BE2C (cell line): ENCODE measurements around the gene ME2.
"Not testable (repeated sequence)": the region's sequence is repeated elsewhere in the genome, so short reads cannot be mapped to it uniquely, and the experiment has no call there.

Source experiments
- DNase-seq: peaks from one replicate; pipeline ENCODE4 v3.0.0-alpha.2; 2020
- H3K27me3 ChIP-seq: fragments of 250-450 bp; sonication (Bioruptor Pico); 2 replicates; pipeline ENCODE4 v1.5.1; 2020; ENCODE audit warnings: mild to moderate bottlenecking
- H3K36me3 ChIP-seq: fragments of 250-450 bp; sonication (Bioruptor Pico); 2 replicates; pipeline ENCODE4 v1.5.1; 2020; ENCODE audit warnings: mild to moderate bottlenecking
- H3K4me1 ChIP-seq: fragments of 250-450 bp; sonication (Bioruptor Pico); 2 replicates; pipeline ENCODE4 v1.5.1; 2020
- H3K4me3 ChIP-seq: 2 replicates; pipeline ENCODE4 v1.5.1; 2011; ENCODE audit warnings: low read depth, low read length
- H3K9me3 ChIP-seq: fragments of 250-450 bp; sonication (Bioruptor Pico); 2 replicates; pipeline ENCODE4 v1.5.1; 2020
- TF ChIP-seq, protein P1 (sequence below): IDR thresholded peaks from 2 replicates; pipeline ENCODE4 v1.5.1; 2012; ENCODE audit warnings: mild to moderate bottlenecking, low read depth, low read length

Gene ME2

DNA sequence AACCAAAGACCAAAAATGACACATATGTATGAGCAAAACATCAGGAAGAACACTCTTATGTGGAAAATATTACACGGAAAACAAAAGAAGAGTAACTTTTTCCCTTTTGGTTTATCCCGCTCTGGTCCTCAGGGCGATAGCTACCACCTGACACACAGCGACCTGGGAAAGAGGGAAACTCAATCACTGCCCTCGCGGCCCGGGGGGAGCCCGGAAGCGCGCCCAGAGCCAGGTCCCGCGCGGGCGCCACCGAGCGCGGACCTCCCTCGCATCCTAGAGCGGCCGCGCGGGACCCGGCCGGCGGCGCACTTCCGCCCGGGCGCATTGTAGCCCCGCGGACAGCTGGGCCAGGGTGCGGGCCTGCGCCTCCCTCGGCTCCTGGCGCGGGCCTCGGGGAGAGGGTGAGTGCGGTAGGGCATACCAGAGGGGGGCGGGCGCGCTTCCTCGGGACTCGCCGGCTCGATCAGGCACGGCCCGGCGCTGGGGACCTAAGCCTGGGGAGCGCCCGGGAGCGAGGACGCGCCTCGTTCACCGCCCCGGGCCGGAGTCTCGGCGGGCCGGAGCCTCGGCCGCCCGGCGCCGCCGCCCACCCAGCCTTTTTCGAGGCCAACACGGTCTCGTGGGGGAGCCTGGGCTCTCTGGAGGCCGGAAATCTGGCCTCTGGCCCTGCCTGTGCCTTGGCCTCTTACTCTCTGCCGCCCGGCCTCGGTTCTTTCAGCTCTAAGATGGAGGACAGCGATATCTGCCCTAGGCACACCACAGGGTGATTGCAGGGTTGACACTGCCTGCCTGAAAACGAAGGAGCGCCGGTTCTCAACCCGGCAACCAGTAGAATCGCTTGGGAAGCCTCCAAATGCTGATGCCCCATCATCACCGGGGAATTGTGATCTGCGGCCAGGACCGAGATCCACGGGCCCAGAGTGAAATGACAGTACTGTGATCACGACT lies 89.1 kb downstream of the ME2 start, which contains the start of gene ELAC1:
Gene ELAC1, plus strand, starts transcription at position 327 of the 948 bp plus-strand sequence. CDS start 6,365 bp downstream, outside the sequence.
- Histone ChIP-seq H3K36me3 (no peaks in the 10 kb centered on the region), H3K4me1 (no peaks in the 10 kb centered on the region), H3K4me3 (peak within 1 kb of the TSS; percentile 79), H3K9me3 (no peaks in the 10 kb centered on the region), H3K27me3 (no peaks in the 10 kb centered on the region)
- TF ChIP-seq, protein P1, sequence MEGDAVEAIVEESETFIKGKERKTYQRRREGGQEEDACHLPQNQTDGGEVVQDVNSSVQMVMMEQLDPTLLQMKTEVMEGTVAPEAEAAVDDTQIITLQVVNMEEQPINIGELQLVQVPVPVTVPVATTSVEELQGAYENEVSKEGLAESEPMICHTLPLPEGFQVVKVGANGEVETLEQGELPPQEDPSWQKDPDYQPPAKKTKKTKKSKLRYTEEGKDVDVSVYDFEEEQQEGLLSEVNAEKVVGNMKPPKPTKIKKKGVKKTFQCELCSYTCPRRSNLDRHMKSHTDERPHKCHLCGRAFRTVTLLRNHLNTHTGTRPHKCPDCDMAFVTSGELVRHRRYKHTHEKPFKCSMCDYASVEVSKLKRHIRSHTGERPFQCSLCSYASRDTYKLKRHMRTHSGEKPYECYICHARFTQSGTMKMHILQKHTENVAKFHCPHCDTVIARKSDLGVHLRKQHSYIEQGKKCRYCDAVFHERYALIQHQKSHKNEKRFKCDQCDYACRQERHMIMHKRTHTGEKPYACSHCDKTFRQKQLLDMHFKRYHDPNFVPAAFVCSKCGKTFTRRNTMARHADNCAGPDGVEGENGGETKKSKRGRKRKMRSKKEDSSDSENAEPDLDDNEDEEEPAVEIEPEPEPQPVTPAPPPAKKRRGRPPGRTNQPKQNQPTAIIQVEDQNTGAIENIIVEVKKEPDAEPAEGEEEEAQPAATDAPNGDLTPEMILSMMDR = no peak
- peak; percentile 72 for DNase-seq

DNA sequence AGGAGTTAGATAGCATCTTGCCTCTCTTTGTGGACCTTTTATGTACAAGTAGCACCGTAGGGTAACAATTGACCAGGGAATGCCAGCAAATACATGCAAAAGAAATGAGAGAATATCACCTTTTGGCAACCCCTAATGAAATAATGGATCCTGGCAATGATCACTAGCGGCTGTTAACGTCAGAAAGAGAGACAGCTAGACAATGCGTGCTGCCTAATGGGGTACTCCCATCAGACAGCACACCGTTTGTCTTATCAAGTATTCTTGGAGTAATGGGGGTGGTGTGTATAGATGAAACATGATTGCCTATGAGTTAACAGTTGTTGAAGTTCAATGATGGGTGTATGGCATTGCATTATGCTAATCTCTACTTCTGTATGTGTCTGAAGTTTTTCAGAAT lies 90.5 kb downstream of the ME2 start:
- H3K9me3 ChIP-seq = no peaks in the 10 kb centered on the region
- TF ChIP-seq, protein P1 = no peak
- H3K4me1 ChIP-seq = no peaks in the 10 kb centered on the region
- DNase-seq = no peak
- H3K27me3 ChIP-seq = no peaks in the 10 kb centered on the region
- no peaks in the 10 kb centered on the region for H3K36me3 ChIP-seq
- peak overlapping the region; percentile 79 for H3K4me3 ChIP-seq

DNA sequence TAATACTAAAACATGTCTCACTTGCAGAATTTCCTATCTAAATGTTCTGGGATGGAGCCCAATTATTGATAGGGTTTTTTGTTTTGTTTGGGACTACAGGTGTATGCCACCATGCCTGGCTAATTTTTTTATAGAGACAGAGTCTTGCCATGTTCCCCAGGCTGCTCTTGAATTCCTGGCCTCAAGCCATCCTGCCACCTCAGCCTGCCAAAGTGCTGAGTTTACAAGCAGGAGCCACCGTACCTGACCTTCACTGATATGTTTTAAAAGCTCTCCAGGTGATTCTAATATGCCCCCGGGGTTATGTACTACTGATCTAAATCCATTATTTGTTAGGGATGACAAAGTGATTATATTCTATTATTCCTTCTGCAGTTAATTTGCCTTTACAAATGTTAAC lies 91.1 kb downstream of the ME2 start:
- no peaks in the 10 kb centered on the region for H3K27me3 ChIP-seq
- TF ChIP-seq, protein P1 = no peak
- no peak overlapping the region for H3K4me3 ChIP-seq
- no peaks in the 10 kb centered on the region for H3K9me3 ChIP-seq
- H3K36me3 ChIP-seq = no peaks in the 10 kb centered on the region
- H3K4me1 ChIP-seq = no peaks in the 10 kb centered on the region
- no peak for DNase-seq

DNA sequence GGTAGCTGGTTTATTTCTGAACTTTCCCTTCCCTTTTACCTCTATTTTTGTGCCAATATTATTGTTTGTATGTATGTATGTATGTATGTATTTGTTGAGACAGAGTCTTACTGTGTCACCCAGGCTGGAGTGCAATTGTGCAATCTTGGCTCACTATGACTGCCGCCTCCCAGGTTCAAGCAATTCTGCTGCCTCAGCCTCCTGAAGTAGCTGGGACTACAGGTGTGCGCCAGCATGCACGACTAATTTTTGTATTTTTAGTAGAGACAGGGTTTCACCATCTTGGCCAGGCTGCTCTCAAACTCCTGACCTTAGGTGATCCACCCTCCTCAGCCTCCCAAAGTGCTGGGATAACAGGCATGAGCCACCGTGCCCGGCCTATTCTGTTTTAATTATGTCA lies 93.5 kb downstream of the ME2 start:
- not testable (repeated sequence) for H3K27me3 ChIP-seq, H3K36me3 ChIP-seq, H3K4me1 ChIP-seq, H3K9me3 ChIP-seq, DNase-seq, H3K4me3 ChIP-seq

DNA sequence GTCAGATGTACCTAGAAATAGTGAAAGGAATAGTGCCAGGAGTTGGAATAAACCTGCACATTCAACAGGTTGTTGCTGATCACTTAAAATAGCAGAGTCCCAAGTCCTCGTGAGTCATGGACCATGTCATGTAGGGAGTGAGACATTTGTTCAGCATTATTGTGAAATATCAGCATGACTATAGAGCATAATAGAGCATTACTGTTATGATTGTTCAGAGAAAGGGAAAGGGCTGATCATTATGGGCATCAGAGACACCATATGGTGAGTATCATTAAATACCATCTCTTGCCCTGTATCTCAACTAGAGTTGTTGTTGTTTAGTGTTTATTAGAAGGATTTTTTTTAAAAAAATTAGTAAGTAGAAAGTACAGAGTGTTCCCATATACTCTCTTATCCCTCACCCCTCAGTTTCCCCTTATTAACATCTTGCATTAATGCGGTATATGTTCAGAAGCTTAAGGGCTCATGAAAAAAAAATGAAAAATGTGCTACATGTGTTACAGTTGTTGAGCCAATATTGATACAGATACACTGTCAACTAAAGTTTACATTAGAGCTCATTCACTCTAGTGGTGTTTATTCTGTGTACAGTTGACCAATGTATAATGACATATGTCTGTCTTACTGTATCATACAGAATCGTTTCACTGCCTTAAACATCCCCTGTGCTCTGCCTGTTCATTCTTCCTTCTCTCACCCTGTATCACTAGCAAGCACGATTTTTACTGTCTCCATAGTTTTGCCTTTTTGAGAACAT lies 94.6 kb downstream of the ME2 start:
- no peaks in the 10 kb centered on the region for H3K27me3 ChIP-seq
- no peak overlapping the region for H3K4me3 ChIP-seq
- no peak for DNase-seq
- TF ChIP-seq, protein P1 = no peak
- no peaks in the 10 kb centered on the region for H3K9me3 ChIP-seq
- no peaks in the 10 kb centered on the region for H3K4me1 ChIP-seq
- H3K36me3 ChIP-seq = peaks cover 5% of the 10 kb centered on the region; the same call in 1 of the 2 replicates

DNA sequence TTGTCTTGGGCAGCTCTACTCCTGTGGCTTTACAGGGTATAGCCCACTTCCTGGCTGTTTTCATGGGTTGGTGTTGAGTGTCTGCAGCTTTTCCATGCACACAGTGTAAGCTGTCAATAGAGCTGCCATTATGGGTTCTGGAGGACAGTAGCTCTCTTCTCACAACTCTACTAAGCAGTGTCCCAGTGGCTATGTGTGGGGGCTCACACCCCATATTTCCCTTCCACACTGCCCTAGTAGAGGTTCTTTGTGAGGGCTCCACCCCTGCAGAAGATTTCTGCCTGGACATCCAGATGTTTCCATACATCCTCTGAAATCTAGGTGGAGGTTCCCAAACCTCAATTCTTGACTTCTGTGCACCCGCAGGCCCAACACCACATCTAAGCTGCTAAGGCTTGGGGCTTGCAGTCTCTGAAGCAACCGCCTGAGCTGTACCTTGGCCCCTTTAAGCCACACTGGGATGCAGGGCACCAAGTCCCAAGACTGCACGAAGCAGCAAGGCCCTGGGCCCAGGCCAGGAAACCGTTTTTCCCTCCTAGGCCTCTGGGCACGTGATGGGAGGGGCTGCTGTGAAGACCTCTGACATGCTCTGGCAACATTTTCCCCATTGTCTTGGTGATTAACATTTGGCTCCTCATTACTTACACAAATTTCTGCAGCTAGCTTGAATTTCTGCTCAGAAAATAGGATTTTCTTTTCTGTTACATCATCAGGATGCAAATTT lies 98.3 kb downstream of the ME2 start:
- H3K27me3 ChIP-seq = no peaks in the 10 kb centered on the region
- no peak overlapping the region for H3K4me3 ChIP-seq
- no peaks in the 10 kb centered on the region for H3K4me1 ChIP-seq
- TF ChIP-seq, protein P1 = no peak
- H3K36me3 ChIP-seq = peaks cover 5% of the 10 kb centered on the region; the same call in 1 of the 2 replicates
- H3K9me3 ChIP-seq = no peaks in the 10 kb centered on the region
- DNase-seq = no peak
